Stimulated activated CD8-positive, alpha-beta memory T cell treated with anti-CD3 and anti-CD28 coated beads, Interleukin-7, amount 100 ng/mL, for 24 hours (primary cell): ENCODE measurements around the gene TRAPPC2.
A peak's percentile ranks its signal among the peaks of the same experiment; 100 is the strongest.

Source experiments
- DNase-seq: peaks from one replicate; pipeline ENCODE4 v3.0.0-alpha.2; 2020; ENCODE audit warnings: low read depth

Gene TRAPPC2

GRCh38 chrX:13734278-13735172, at the start of gene TRAPPC2, which contains the start of gene OFD1:
Gene TRAPPC2, minus strand, starts transcription at chrX:13734620. Its CDS starts 14,657 bp downstream, at chrX:13719963.
Gene OFD1, plus strand, starts transcription at chrX:13734748. Its CDS starts 324 bp downstream, at chrX:13735072.
- peak; percentile 68 for DNase-seq

- no peak for DNase-seq
These were observed 46.5 kb upstream of the TRAPPC2 start for GRCh38 chrX:13780868-13781427.

- DNase-seq: no peak
These were observed 44.5 kb upstream of the TRAPPC2 start for GRCh38 chrX:13778916-13779315.

GRCh38 chrX:13776387-13776786, 42.0 kb upstream of the TRAPPC2 start:
- DNase-seq: no peak

GRCh38 chrX:13775837-13776236, 41.4 kb upstream of the TRAPPC2 start:
- no peak for DNase-seq

GRCh38 chrX:13774696-13775095, 40.3 kb upstream of the TRAPPC2 start:
- no peak for DNase-seq

GRCh38 chrX:13770013-13770535, 35.7 kb upstream of the TRAPPC2 start:
- DNase-seq: no peak

- no peak for DNase-seq
These were observed 34.5 kb upstream of the TRAPPC2 start for GRCh38 chrX:13768939-13769338.

GRCh38 chrX:13764765-13765164, 30.3 kb upstream of the TRAPPC2 start:
- DNase-seq: no peak

- DNase-seq: no peak
These were observed 29.9 kb upstream of the TRAPPC2 start for GRCh38 chrX:13764281-13764680.

GRCh38 chrX:13763489-13763888, 29.1 kb upstream of the TRAPPC2 start:
- no peak for DNase-seq

GRCh38 chrX:13761606-13762414, 27.4 kb upstream of the TRAPPC2 start:
- no peak for DNase-seq

- DNase-seq: no peak
These were observed 26.0 kb upstream of the TRAPPC2 start for GRCh38 chrX:13760426-13760825.

GRCh38 chrX:13759152-13759718, 24.8 kb upstream of the TRAPPC2 start:
- no peak for DNase-seq

GRCh38 chrX:13756381-13756780, 22.0 kb upstream of the TRAPPC2 start:
- DNase-seq: no peak

GRCh38 chrX:13755254-13755653, 20.8 kb upstream of the TRAPPC2 start:
- DNase-seq: no peak

GRCh38 chrX:13754765-13755164, 20.3 kb upstream of the TRAPPC2 start:
- no peak for DNase-seq

- DNase-seq: no peak
These were observed 18.2 kb upstream of the TRAPPC2 start for GRCh38 chrX:13752646-13753045.

- no peak for DNase-seq
These were observed 17.7 kb upstream of the TRAPPC2 start for GRCh38 chrX:13752141-13752540.

GRCh38 chrX:13750812-13751211, 16.4 kb upstream of the TRAPPC2 start:
- DNase-seq: no peak

GRCh38 chrX:13750204-13750603, 15.8 kb upstream of the TRAPPC2 start:
- no peak for DNase-seq

GRCh38 chrX:13748486-13748885, 14.1 kb upstream of the TRAPPC2 start:
- DNase-seq: no peak
